Measurements from ENCODE around the gene FYN. TPM values are rescaled to one million over a fixed set of nuclear protein-coding genes. Genes with fewer than 3 reads are reported as not detected.
"Not testable (repeated sequence)": the region's sequence is repeated elsewhere in the genome, so short reads cannot be mapped to it uniquely, and the experiment has no call there.

FYN gene
- total and polyA plus RNA-seq, 4 experiments from 2014 or later: 338 to 713 (median 564) TPM

DNA sequence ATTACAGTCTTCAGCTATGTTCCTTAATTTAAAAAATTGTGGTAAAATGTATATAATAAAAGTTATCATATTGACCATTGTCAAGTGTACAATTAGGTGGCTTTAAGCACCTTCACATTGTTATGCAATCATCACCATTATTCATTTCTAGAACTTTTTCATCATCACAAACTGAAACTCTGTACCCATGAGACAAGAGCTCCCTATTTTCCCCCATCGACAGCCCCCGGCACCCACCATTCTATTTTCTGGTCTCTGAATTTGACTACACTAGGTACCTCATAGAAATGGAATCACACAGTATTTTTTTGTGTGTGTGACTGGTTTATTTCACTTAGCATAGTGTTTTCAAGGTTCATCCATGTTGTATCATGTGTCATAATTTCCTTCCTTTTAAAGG lies 39.7 kb upstream of the FYN start:
- POLR2A ChIA-PET (ENCODE audit: partially characterized antibody): no interaction called here
- no peak for DNase-seq

DNA sequence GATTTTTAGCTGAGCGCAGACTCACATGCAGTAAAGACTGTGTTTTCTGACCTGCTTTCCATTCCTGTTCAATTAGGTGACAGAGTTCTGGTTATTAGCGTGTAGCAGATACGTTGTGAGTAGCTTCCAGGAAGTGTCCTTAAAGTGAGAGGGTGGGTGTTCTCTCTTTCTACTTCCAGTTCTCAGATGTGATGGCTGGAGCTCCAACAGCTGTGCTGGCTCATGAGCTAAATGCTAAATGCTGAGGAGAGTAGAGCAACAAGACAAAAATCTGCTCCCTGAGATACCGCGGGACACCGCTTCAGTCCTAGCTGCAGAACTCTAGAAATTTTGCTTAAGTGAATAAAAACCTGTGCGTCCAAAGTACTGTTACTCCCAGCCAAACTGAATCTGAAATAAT lies 38.2 kb upstream of the FYN start:
- Histone ChIP-seq H3K9me3 (ENCODE audit: control insufficient read depth in 1 of 2, low read length in 2 of 2) (no peaks in the 10 kb centered on the region), H3K27me3 (ENCODE audit: insufficient read depth, low read length) (no peaks in the 10 kb centered on the region), H3K4me1 (ENCODE audit: insufficient read depth, low read length) (no peaks in the 10 kb centered on the region), H3K36me3 (ENCODE audit: insufficient read depth, low read length) (no peaks in the 10 kb centered on the region), H3K4me3 (ENCODE audit: low read length in 2 of 2) (no peak overlapping the region), H3K27ac (ENCODE audit: low read depth, low read length) (no peak overlapping the region)
- Mint-ChIP-seq H3K4me1 (peaks cover 0 to 6% (median 3%) of the 10 kb centered on the region in 4 donors), H3K36me3 (no peaks in the 10 kb centered on the region), H3K27ac (no peak overlapping the region), H3K27me3 (no peaks in the 10 kb centered on the region), H3K4me3 (no peak overlapping the region), H3K9me3 (no peaks in the 10 kb centered on the region)
- ChIA-PET CTCF (ENCODE audit: partially characterized antibody) (no interaction called here), POLR2A (ENCODE audit: partially characterized antibody) (no interaction called here)
- intact Hi-C loops (cut with micrococcal nuclease): no loop called here
- no peak for DNase-seq

More for the DNA sequence above, 39.7 kb upstream of the FYN start:
- Histone ChIP-seq H3K9me3 (ENCODE audit: control insufficient read depth in 1 of 2, low read length in 2 of 2) (no peaks in the 10 kb centered on the region), H3K27me3 (ENCODE audit: insufficient read depth, low read length) (no peaks in the 10 kb centered on the region), H3K36me3 (ENCODE audit: insufficient read depth, low read length) (no peaks in the 10 kb centered on the region), H3K27ac (ENCODE audit: low read depth, low read length) (no peak overlapping the region), H3K4me1 (ENCODE audit: insufficient read depth, low read length) (no peaks in the 10 kb centered on the region), H3K4me3 (ENCODE audit: low read length in 2 of 2) (no peak overlapping the region)
- no peak overlapping the region for H3K4me3 Mint-ChIP-seq
- no peaks in the 10 kb centered on the region for H3K9me3 Mint-ChIP-seq
- H3K4me1 Mint-ChIP-seq: peaks cover 0 to 6% (median 3%) of the 10 kb centered on the region in 4 donors
- no peaks in the 10 kb centered on the region for H3K36me3 Mint-ChIP-seq
- intact Hi-C loops (cut with micrococcal nuclease): no loop called here
- H3K27ac Mint-ChIP-seq: no peak overlapping the region
- CTCF ChIA-PET (ENCODE audit: partially characterized antibody): interaction anchor here (1.1 kb wide), 1 partner anchor 203 kb away, joined by 3 read pairs; no protein-coding TSS in a partner anchor
- H3K27me3 Mint-ChIP-seq: no peaks in the 10 kb centered on the region

DNA sequence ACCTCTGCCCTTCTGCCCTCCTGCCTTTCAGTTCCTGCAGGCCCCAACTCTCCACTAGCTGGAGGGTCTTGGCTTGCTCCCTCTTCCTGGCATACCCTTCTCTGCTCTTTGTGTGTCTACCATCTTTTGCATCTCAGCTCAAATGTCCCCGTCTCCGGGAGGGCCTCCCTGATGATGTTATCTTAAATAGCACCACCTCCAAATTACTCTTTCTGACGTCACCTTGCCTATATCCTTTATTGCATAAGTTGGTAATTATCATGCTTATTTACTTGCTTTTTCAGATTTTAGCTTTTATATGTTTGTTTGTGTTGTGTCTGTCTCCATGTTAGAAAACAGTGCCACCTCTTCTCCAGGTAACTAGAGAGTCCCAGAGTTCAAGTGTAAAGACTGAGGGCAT lies 36.0 kb upstream of the FYN start:
- Histone ChIP-seq H3K36me3 (ENCODE audit: insufficient read depth, low read length) (no peaks in the 10 kb centered on the region), H3K9me3 (ENCODE audit: control insufficient read depth in 1 of 2, low read length in 2 of 2) (no peaks in the 10 kb centered on the region), H3K4me3 (ENCODE audit: low read length in 2 of 2) (no peak overlapping the region), H3K27ac (ENCODE audit: low read depth, low read length) (no peak overlapping the region), H3K4me1 (ENCODE audit: insufficient read depth, low read length) (no peaks in the 10 kb centered on the region), H3K27me3 (ENCODE audit: insufficient read depth, low read length) (no peaks in the 10 kb centered on the region)
- H3K36me3 Mint-ChIP-seq: no peaks in the 10 kb centered on the region
- CTCF ChIA-PET (ENCODE audit: partially characterized antibody): no interaction called here
- H3K4me3 Mint-ChIP-seq: peak overlapping the region in 1 of 8 donors; percentile 41
- no peaks in the 10 kb centered on the region for H3K27me3 Mint-ChIP-seq
- peaks cover 0 to 6% (median 3%) of the 10 kb centered on the region in 4 donors for H3K4me1 Mint-ChIP-seq
- POLR2A ChIA-PET (ENCODE audit: partially characterized antibody): no interaction called here
- peak overlapping the region in 1 of 7 donors; percentile 63 for H3K27ac Mint-ChIP-seq
- DNase-seq: no peak
- intact Hi-C loops (cut with micrococcal nuclease): no loop called here
- no peaks in the 10 kb centered on the region for H3K9me3 Mint-ChIP-seq

DNA sequence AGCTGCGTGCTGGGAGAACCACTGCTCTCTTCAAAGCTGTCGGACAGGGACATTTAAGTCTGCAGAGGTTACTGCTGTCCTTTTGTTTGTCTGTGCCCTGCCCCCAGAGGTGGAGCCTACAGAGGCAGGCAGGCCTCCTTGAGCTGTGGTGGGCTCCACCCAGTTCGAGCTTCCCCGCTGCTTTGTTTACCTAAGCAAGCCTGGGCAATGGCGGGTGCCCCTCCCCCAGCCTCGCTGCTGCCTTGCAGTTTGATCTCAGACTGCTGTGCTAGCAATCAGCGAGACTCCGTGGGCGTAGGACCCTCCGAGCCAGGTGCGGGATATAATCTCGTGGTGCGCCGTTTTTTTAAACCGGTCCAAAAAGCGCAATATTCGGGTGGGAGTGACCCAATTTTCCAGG lies 35.1 kb upstream of the FYN start:
- H3K36me3 ChIP-seq (ENCODE audit: insufficient read depth, low read length); H3K27me3 ChIP-seq (ENCODE audit: insufficient read depth, low read length); POLR2A ChIA-PET (ENCODE audit: partially characterized antibody); H3K4me1 ChIP-seq (ENCODE audit: insufficient read depth, low read length); H3K9me3 ChIP-seq (ENCODE audit: control insufficient read depth in 1 of 2, low read length in 2 of 2); CTCF ChIA-PET (ENCODE audit: partially characterized antibody); H3K4me1 Mint-ChIP-seq; H3K4me3 Mint-ChIP-seq; H3K27ac Mint-ChIP-seq; H3K36me3 Mint-ChIP-seq; intact Hi-C loops (cut with micrococcal nuclease); H3K9me3 Mint-ChIP-seq; H3K27me3 Mint-ChIP-seq; DNase-seq; H3K27ac ChIP-seq (ENCODE audit: low read depth, low read length); H3K4me3 ChIP-seq (ENCODE audit: low read length in 2 of 2): not testable (repeated sequence)

DNA sequence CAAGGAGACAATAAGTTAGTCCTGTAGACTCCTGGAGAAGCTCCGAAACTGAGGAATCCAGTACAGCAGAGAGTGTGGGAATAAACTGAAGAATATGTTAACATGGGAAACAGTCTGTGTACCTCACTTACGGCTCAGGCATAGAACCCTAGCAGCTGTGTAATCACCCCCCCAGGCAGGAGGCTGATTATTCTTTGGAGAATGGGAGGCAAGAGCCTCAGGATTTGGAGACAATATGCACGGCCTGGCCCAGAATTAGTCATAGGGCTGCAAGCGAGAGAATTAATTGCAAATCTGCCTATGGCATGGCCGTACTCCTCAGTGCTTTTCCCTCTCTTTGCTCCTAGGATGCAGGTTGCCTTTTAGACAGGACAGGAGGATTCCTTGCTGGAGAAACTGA lies 27.5 kb upstream of the FYN start:
- POLR2A ChIA-PET (ENCODE audit: partially characterized antibody): no interaction called here
- H3K27ac ChIP-seq (ENCODE audit: low read depth, low read length): no peak overlapping the region
- no peak overlapping the region for H3K4me3 ChIP-seq (ENCODE audit: low read length in 2 of 2)
- no peaks in the 10 kb centered on the region for H3K4me1 ChIP-seq (ENCODE audit: insufficient read depth, low read length)
- CTCF ChIA-PET (ENCODE audit: partially characterized antibody): no interaction called here
- no peaks in the 10 kb centered on the region for H3K27me3 ChIP-seq (ENCODE audit: insufficient read depth, low read length)
- Mint-ChIP-seq H3K9me3 (no peaks in the 10 kb centered on the region), H3K4me3 (no peak overlapping the region), H3K27me3 (no peaks in the 10 kb centered on the region), H3K36me3 (no peaks in the 10 kb centered on the region), H3K4me1 (no peaks in the 10 kb centered on the region), H3K27ac (no peak overlapping the region)
- intact Hi-C loops (cut with micrococcal nuclease): no loop called here
- no peaks in the 10 kb centered on the region for H3K36me3 ChIP-seq (ENCODE audit: insufficient read depth, low read length)
- H3K9me3 ChIP-seq (ENCODE audit: control insufficient read depth in 1 of 2, low read length in 2 of 2): no peaks in the 10 kb centered on the region
- DNase-seq: no peak

DNA sequence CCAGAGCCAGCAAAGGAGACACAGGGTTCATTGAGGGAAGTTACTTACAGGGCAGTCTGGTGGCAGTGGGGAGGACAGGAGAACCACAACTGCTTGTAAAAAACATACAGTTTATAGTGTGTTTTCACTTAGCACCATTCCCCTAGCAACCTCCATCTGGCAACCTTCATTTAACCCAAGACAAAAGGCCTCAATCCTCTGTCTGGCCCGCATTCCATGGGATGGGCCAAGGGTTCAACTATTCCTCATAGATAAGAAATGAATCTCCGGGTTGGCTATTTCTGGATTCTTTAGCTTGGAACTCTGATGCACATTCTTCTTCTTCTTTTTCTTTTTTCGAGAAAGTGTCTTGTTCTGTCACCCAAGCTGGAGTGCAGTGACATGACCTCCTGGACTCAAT lies 26.3 kb upstream of the FYN start:
- Histone ChIP-seq H3K4me3 (ENCODE audit: low read length in 2 of 2) (no peak overlapping the region), H3K27ac (ENCODE audit: low read depth, low read length) (no peak overlapping the region), H3K27me3 (ENCODE audit: insufficient read depth, low read length) (no peaks in the 10 kb centered on the region), H3K4me1 (ENCODE audit: insufficient read depth, low read length) (no peaks in the 10 kb centered on the region), H3K36me3 (ENCODE audit: insufficient read depth, low read length) (no peaks in the 10 kb centered on the region), H3K9me3 (ENCODE audit: control insufficient read depth in 1 of 2, low read length in 2 of 2) (no peaks in the 10 kb centered on the region)
- intact Hi-C loops (cut with micrococcal nuclease): no loop called here
- DNase-seq: no peak
- Mint-ChIP-seq H3K9me3 (no peaks in the 10 kb centered on the region), H3K4me1 (no peaks in the 10 kb centered on the region), H3K4me3 (no peak overlapping the region), H3K27ac (no peak overlapping the region), H3K27me3 (no peaks in the 10 kb centered on the region), H3K36me3 (no peaks in the 10 kb centered on the region)
- ChIA-PET CTCF (ENCODE audit: partially characterized antibody) (no interaction called here), POLR2A (ENCODE audit: partially characterized antibody) (no interaction called here)

DNA sequence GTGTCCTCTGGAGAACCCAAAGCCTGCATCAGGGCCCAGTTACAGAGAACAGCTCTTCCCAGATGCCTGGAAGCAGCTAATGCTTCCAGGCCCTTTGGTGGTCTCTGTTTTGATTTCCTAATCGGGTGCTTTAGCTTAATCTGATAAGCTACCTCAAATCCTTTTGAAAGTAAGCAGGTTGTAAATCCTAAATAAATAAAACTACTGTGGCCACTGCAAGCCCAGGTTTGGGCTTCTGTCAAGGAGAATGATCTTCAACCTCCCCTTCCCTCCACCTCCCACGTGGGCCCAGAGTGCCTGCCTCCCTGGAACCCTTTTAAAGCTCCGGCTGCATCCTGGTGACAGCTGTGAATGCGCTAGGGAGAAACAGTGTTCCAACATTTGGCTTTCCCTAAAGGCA lies 25.2 kb upstream of the FYN start:
- Histone ChIP-seq H3K27ac (ENCODE audit: low read depth, low read length) (no peak overlapping the region), H3K27me3 (ENCODE audit: insufficient read depth, low read length) (no peaks in the 10 kb centered on the region), H3K9me3 (ENCODE audit: control insufficient read depth in 1 of 2, low read length in 2 of 2) (no peaks in the 10 kb centered on the region), H3K4me1 (ENCODE audit: insufficient read depth, low read length) (no peaks in the 10 kb centered on the region), H3K4me3 (ENCODE audit: low read length in 2 of 2) (no peak overlapping the region), H3K36me3 (ENCODE audit: insufficient read depth, low read length) (no peaks in the 10 kb centered on the region)
- POLR2A ChIA-PET (ENCODE audit: partially characterized antibody): no interaction called here
- Mint-ChIP-seq H3K4me1 (no peaks in the 10 kb centered on the region), H3K4me3 (no peak overlapping the region), H3K9me3 (no peaks in the 10 kb centered on the region), H3K27ac (no peak overlapping the region), H3K36me3 (no peaks in the 10 kb centered on the region), H3K27me3 (no peaks in the 10 kb centered on the region)
- DNase-seq: no peak
- CTCF ChIA-PET (ENCODE audit: partially characterized antibody): no interaction called here
- intact Hi-C loops (cut with micrococcal nuclease): no loop called here

DNA sequence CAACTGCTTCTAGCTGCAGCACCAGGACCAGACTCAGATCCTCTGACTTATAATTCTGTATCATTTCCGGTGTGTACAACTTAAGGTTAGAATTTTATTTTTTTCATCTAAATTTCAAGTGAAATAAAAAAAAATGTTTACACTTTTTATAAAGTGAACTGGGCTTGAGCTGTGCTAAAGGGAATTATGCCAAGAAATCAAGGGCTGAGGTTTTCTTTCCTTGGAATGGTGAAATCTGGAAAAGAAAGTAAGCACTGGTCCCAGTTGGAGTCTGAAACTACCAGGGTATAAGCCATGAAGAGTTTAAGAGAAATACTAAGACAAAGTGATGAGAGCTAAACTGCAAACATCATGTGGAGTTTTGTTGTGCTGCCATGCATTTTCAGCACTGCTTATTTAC lies 21.7 kb upstream of the FYN start:
- CTCF ChIA-PET (ENCODE audit: partially characterized antibody): no interaction called here
- no peaks in the 10 kb centered on the region for H3K36me3 ChIP-seq (ENCODE audit: insufficient read depth, low read length)
- no peak overlapping the region for H3K4me3 Mint-ChIP-seq

More for the DNA sequence above, 21.7 kb upstream of the FYN start:
- Histone ChIP-seq H3K4me1 (ENCODE audit: insufficient read depth, low read length) (no peaks in the 10 kb centered on the region), H3K9me3 (ENCODE audit: control insufficient read depth in 1 of 2, low read length in 2 of 2) (no peaks in the 10 kb centered on the region), H3K4me3 (ENCODE audit: low read length in 2 of 2) (no peak overlapping the region), H3K27ac (ENCODE audit: low read depth, low read length) (no peak overlapping the region), H3K27me3 (ENCODE audit: insufficient read depth, low read length) (no peaks in the 10 kb centered on the region)
- no peaks in the 10 kb centered on the region for H3K9me3 Mint-ChIP-seq
- POLR2A ChIA-PET (ENCODE audit: partially characterized antibody): no interaction called here
- no peaks in the 10 kb centered on the region for H3K27me3 Mint-ChIP-seq
- no peaks in the 10 kb centered on the region for H3K4me1 Mint-ChIP-seq
- no peaks in the 10 kb centered on the region for H3K36me3 Mint-ChIP-seq
- no peak overlapping the region for H3K27ac Mint-ChIP-seq
- no peak for DNase-seq
- intact Hi-C loops (cut with micrococcal nuclease): no loop called here
